GM19397 (cell line): Measurements from ENCODE around the gene FAHD1.

Source experiments
- ATAC-seq: cut with Tn5 transposase; IDR thresholded peaks from one replicate; pipeline ENCODE4 v1.9.1; 2021; ENCODE audit warnings: mild to moderate bottlenecking, moderate library complexity; ENCODE audit not compliant: unreplicated experiment

Gene FAHD1

DNA sequence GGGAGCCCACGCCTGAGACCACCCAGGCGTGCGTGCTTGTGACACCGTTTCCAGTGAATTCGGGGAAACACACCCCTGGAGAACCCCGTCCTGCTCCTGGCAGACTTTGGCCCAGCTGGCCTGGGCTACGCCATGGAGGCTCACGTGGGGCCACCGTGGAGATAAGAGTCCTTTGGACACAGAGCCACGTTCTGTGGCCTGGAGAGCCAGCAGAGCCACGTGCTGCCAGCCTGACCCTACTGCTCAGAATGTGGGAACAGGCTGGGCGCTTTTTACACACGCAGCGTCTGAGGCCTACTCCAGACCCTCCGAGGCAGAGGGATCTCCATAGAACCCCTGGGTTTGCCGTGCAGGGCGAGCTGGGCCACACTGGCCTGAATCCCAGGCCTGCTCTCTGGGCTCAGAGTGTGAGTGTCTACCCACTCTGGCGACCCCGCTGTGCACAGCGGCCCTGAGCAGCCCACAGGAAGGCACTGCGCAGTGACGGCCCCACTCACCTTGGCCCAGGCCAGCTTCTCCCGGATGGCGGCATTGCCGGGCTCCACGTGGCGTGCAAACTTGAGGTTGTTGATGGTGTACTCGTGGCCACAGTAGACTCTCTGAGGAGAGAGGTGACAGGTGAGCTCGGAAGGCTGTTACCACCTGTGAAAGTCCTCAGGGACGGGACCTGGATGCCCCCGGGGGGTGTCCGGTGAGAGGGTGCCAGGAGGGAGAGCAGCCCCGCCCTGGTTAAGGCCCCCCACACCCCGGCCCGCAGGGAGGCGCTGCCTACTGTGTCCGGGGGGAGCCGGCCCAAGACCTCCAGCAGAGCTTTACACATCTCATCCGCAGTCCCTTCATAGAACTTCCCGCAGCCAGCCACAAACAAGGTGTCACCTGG lies 10.4 kb upstream of the FAHD1 start:
- ATAC-seq: no peak

DNA sequence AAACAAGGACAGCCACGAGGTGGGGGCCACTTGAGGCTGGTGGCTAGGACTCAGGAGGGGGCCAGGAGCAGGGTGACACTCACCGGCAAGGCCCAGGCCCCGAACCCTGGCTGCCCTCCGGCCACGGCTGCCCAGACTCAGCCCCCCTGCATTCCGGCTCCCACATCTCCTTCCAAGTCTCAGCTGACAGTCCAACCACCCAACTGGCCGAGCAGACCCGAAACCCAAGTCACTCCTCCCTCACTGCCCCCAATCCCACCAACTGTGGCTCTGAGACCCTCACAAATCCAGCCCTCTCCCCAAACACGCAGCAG lies 9.8 kb upstream of the FAHD1 start:
- no peak for ATAC-seq

DNA sequence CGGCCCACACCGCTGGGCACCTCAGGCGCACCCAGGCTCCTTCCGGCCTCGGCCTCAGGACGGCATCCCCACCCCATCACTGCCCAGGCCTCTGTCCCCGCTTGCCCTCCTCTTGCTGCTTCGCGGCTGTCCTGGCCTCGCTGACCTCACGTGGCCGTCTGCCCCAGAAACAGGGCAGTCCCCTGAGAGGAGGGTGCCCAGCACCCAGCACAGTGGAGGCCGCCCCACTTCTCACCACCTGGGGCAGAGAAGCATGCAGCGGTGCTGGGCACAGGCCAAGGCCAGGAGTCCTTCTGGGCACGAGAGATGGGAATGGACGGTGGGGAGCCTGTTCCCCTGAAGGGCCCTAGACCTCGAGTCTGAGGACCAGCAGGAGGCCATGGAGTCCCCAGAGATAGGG lies 9.3 kb upstream of the FAHD1 start:
- no peak for ATAC-seq

DNA sequence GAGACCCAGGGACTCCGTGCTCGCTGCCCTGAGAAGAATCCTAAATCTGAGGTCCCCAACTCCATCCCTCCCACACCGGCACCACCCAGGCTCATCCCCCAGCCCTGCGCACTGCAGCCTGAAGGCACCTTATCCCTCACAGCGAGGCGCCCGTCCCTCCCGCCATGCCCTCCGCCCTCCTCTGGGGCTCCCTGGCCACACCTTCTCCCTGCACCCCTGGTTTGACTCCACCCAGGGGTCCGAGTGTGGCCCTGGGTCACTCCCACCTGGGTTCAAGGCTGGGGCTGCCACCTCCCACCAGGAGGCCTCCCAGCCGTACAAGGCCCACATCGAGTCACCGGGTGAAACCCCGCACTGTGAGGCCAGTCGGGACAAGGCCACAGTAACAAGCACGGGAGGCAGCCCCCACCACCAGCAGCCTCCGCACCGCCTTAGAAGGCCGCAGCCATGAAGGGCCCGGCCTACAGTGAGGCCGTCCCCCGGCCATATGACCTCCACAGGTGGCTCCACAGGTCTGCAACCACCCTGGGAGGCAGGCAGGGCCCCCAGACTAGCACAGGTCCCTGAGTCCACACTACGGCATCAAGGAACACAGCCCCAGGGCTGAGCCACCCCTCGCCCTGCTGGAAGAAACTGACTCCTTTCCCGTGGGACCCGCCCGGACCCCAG lies 8.7 kb upstream of the FAHD1 start:
- no peak for ATAC-seq

DNA sequence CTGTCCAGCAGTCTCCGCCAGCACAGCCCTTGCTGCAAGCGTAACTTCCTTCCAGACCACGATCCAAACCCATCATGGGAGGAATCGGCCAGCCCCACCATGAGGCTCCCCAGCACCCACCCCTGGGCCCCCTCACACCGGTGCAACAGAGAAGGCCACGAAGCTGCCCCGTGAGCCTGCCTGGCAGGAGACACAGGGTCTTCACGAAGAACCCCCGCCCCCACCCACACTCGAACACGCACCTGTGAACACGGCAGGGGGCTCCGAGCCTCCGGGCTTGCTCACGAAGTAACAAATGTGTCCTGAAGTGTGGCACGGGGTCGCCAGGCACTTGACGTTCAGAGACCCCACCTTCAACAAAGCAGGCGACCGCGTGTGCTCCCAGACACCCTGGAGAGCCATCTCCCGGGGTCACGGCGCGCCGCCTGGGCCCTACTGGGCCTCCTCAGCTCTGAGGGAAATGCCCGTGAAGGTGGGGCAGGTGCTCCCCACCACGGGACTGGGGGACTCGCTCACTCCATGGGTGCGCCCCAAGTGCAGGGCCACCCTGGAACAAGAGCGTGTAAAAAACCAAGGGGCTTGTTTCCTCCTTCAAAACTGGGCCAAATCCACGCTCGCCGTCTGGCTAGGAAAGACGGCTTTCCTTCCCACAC lies 8.0 kb upstream of the FAHD1 start:
- ATAC-seq: no peak

DNA sequence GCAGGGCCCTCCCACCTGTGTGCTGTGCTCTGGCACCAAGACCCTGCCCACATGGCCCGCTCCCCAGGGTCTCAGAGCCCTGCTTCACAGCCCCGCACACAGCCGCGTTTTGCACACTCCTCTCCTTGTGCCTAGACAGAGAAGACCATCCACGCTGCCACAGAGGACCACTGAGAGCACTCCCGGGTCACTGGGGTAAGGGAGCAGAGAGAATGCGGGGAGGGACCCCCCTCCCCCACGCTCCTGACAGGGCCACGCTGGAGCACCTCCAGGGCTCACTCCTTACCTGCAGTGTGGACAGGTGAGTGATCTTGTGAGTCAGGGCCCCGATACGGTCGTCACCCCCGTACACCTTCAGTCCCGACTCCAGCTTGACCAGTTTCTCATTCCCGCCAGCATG lies 7.4 kb upstream of the FAHD1 start:
- no peak for ATAC-seq

DNA sequence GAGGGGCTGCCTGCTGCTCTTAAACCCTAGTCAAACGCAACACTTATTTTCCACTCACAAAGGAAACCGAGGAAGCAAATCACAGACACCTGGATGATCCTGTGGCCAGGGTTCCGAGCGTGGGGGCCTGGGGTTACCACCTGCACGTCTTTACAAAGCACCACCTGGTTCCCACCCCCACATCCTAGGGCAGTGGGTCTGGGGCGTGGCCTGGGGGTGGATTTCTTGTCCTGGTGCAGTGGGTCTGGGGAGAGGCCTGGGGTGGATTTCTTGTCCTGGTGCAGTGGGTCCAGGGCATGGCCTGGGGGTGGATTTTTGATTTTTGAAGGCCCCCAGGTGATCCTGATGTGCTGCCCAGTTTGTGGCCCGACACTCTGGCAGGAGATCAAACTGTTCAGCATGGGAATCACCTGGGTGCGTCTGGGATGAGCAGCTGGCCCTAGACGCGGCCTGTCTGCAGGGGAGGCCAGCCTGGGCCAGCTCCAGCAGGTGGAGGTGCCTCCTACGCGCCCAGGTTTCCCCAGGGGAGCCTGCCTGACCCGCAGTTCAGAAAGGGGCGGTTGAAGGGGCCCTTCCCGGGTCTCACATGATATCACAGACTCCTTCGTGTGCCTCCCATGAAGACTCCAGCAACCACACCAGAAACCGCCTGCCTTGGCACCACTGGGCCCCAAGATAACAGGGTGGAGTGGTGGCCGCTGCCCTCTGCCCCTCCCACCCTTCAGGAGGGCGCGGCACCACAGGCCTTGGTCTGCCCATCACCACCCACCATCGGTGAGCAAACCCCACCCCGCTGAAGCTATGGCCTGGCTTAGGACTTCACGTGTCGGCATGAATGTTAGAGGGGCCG lies 6.7 kb upstream of the FAHD1 start:
- no peak for ATAC-seq

DNA sequence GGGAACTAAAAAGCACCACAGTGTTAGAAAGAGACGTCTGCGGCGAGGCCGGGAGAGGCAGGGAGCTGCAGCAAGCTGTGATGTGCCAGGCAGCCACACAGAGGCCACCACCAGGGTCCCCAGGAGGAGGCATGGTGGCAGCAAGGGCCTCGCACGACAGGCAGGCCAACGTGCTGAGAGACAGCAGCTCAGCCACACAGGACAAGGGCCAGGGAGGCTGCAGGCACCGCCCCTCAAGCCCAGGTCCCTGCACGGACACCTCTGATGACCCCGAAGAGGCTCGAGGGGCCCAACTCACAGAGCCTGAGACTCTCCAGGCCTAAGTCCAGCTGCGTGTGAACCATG lies 6.1 kb upstream of the FAHD1 start:
- ATAC-seq: no peak

DNA sequence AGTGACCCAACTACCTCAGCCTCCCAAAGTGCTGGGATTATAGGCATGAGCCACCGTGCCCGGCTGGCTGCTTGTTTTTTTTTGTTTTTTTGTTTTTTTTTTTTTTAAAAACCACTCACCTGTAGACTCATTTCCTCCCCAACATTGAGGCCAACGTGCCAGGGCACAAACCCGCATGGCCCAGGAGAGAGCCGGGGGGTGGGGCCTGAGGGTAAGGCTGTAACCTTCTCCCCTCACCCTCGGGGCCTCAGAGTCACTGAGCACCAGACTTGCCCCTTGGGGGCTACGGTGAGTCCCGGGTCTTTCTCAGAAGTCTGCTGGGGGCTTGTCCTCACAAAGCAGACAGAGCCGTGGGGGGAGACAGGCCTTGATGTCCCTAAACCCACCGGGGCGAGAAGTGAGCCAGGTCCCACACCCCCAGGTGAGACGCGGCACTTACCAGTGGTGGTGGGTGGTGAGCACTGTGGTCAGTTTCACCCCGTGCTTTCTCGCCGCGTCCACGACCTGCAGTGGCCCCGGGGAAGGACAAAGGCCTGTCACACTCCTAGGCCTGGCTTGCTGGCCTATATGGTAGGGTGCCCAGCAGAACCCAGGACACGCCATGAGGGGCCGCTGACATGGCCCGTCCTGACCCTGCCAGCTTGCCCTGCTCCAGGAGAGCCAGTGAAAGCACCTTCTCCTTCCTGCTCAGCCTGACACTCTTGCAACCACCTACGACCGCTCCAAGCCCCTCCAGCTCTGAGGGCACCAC lies 5.0 kb upstream of the FAHD1 start:
- no peak for ATAC-seq

DNA sequence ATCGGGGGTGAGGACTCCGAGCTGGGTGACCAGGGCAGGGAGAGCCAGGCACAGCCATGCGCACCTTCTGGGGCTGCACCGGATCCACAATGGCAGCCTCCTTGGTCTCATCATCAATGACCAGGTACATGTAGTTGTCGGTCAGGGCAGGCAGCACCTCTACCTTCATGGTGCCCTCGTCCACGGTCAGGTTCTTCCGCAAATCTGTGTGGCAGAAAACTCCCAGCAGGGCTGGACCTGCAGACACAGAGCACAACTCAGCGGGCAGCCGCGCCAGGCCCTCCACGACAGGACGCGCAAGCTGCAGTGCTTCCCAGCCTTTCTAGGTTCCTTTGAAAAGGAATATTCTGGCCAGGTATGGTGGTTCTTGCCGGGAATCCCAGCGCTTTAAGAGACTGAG lies 4.2 kb upstream of the FAHD1 start:
- no peak for ATAC-seq

DNA sequence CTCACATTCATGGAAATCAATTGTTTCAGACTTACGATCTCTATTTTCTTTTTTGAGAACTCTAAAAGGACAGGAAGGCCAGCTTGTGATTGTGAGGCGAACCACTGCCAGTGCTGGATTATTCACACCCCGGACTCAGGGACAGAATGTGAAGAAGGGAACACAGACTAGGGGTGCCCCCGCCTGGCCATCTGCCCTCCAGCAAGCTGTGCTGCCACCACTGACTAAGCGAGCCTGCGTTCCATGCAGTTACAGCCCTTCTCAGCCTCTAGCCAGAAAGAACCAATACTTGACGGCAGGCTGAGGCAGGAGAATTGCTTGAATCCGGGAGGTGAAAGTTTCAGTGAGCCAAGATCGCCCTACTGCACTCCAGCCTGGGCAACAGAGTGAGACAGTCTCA lies 3.2 kb upstream of the FAHD1 start:
- ATAC-seq: no peak

DNA sequence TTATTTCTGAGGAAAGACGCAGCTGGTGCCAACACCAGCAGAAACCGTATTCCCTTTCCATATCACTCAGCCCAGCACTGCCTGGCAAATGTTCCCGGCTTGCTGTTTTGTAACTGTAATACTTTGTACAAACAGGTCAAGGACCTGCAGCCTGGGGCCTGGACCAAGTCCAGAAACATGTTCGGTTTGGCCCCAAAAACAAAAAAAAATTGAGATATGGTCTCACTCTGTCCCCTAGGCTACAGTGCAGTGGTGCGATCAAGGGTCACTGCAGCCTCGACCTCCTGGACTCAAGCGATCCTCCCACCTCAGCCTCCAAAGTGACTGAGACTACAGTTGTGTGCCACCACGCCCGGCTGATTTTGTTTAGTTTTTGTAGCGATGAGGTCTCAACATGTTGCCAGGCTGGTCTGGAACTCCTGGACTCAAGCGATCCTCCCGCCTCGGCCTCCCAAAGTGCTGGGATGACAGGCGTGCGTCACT lies 1.6 kb upstream of the FAHD1 start:
- ATAC-seq: no peak

DNA sequence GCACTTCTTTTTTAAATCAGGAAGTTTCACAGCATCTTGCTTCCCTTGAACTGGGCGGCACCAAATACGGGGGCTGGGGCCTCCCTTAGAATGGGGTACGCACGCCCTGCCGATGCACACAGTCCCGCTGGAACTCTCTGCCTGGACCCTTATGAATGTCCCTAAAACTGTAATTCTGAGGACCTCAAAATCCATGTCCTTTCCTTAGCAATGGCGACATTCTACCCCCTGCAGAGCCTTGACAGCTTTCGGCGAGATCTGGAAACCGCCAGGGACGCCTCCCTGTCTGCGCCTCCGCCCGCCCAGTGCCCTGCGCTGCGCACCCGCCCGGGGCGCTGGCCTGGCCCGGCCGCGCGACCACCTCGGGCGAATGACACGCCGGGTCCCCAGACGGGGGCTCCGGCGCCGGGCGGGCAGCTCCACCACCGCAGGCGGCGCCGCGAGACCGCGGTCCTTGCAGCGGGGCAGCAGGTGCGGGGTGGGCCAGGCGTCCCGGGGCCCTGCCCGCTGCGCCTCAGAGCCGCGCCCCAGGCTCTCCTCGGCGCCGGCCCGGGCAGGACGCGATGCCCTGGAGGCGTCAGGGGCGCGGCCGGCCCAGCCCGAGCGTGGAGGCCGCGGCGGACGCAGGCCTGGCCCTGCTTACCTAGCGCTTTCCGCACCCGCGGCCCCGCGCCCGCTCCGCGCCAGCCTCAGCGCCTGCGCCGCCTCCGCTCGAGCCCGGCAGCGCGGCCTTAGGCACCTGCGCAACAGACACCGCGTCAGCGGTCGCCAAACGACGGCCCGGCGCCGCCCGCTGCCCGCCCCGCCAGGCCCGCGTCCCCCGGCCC lies 929 bp upstream of the FAHD1 start:
- peak; percentile 52 for ATAC-seq

DNA sequence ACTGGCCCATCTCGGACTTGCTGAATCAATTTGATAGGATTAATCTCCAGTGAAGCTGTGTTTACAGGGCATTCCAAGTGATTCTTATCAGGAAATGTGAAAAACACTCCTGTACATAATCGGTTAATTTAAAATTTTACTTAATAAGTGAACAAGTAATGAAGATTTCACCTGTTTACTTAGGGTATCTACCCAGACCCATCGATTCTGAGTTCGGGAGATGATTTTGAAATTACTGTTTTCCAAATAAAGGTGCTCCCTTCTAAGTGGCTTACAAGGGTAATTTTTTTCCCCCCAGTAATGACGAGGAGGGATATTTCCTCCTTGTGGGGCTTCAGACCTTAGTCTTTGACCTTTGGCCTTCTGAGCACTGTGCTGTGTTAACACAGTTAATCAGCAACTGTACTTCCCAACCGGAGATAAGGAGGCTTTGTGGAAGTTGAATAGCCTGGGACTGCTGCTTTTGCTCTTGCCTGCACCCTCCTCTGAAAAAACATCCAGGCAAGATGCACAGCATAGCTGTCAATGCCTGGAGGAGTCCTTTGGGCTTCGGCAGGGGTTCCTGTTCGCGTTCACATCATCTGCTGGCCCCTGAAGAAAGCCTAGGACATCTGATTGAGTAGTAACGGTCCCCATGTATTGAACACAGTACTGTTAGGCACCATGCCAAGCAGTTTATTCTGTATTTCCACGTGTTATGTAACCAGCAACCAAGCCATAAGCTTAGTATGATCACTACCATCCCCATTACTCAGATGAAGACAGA lies 1.8 kb downstream of the FAHD1 start:
- ATAC-seq: no peak

DNA sequence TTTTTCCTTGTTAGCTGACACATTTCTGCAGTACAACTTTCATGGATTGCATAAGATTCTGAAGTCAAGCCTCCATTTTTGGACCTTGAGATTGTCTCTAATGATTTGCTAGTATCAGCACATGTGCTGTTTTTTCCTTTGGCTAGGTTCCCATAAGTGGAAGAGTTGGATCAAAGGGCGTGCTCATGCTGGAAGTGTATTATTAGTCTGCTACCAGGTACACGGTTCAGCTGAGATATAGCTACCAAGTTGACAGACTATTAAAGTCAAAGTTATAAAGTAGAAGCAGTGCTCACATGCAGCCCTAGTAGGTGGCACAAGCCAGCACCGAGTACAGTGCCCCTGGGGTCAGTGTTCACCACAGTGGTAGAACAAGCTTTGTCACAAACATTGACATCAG lies 3.2 kb downstream of the FAHD1 start:
- ATAC-seq: no peak

DNA sequence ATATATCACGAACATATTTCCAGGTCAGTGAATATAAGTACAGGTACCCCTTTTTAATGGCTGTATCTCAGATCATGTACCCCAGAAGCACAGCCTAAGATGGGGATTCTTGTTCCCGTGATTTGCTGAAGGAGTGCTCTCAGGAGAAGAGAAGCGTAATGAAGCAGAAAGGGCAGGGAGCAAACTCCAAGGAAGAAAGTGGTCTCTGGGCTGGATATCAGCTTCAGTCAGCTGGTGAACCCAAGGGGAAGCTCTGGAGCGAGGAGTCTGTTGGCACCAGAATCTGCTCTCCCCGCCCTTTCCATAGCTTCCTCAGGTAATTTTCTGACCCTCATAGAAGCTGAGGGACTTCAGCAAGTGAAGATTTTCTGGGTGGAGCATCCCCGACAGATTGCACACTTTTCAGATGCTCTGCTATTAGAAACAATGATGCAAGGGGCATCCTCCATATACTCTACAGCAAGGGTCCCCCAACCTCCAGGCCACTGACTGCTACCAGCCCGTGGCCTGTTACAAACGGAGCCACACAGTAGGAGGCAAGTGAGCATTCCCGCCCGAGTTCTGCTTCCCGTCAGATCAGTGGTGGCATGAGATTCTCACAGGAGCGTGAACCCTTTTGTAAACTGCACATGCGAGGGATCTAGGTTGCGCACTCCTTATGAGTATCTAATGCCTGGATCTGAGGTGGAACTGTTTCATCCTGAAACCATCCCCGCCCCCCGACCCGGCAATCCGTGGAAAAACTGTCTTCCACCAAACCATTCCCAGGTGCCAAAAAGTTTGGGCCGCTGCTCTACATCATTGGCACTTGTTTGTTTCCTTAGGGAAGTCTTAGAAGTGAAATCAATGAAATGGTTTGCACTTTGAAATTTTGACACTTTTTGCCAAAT lies 4.4 kb downstream of the FAHD1 start:
- ATAC-seq: no peak

DNA sequence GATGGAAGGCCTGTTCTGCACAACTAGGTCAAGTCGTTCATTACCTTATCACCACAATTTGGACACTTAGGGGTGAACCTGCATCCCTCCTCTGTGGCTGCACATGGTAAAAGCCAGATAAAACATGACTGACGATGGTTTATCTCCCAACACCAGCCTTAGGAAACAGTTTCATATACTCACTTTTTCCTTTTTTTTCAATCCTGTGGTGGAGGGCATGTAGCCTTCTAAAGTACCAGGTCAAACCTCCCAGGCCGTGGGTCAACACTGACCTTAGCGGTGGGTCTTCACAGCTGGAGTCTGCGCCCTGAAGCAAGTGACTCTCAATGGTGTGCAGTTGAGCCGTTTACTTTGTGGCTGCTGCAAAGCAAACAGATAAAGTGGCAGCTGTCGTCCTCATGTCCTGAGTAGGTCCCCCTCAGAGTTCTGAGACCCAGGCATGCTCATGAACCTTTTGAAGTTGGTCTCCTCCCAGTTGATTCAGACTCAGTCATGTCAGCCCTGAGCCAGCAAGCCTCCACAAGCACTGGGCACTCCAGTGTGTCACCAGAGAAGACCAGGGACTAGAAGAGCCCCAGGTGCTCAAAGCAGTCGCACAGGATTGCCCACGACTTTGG lies 5.9 kb downstream of the FAHD1 start:
- no peak for ATAC-seq
